Suppressor macrophage (primary cell): ENCODE data around the gene MAGI2.
"Not testable (repeated sequence)": the region's sequence is repeated elsewhere in the genome, so short reads cannot be mapped to it uniquely, and the experiment has no call there.

Experiments
- DNase-seq, 4 experiments: peaks; one replicate each; pipeline ENCODE4 v3.0.0-alpha.2; 2020 to 2022

The MAGI2 gene

GRCh38 chr7:79451580-79451979 lies 1.9 kb downstream of the MAGI2 start:
- DNase-seq: no peak

GRCh38 chr7:79442766-79443165 lies 10.7 kb downstream of the MAGI2 start:
- not testable (repeated sequence) for DNase-seq

GRCh38 chr7:79436378-79436777 lies 17.1 kb downstream of the MAGI2 start:
- DNase-seq: no peak

DNA sequence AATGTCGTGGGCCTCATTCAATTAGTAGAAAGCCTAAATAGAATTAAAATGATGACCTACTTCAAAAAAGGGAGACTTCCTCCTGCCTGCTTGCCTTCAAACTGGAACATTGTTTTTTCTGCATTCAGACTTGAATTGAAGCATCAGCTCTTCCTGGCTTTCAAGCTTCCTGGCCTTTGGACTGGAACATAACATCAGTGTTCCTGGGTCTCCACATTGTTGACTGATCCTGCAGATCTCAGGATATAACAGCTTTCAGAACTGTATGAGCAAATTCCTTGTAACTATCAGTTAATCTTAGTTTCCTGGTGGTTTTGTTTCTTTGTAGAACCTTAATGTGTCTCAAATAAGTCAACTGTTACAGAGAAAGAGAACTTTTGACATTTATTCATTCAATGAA lies 18.6 kb downstream of the MAGI2 start:
- no peak for DNase-seq

- no peak for DNase-seq
These were observed 19.4 kb downstream of the MAGI2 start for GRCh38 chr7:79434098-79434497.

GRCh38 chr7:79430391-79430790 lies 23.1 kb downstream of the MAGI2 start:
- no peak for DNase-seq

DNA sequence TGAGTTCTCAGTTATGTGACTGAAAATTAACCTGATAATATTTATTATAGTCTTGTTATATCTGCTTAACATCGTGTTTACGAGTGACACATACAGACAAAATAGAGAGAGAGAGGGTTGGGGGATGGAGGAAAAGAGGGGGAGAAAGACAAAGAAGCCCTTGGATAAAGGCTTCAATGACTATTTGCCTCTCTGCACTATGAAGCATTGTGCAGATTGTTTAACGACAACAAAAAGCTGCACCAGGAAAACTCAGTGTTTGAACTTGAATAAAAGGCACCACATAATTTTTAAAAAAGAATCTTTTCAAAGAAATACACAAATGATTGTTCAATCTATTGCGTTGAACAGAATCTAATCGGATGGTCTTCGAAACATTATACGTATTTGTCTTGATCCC lies 27.8 kb downstream of the MAGI2 start:
- no peak for DNase-seq

GRCh38 chr7:79421751-79422150 lies 31.7 kb downstream of the MAGI2 start:
- no peak for DNase-seq

DNA sequence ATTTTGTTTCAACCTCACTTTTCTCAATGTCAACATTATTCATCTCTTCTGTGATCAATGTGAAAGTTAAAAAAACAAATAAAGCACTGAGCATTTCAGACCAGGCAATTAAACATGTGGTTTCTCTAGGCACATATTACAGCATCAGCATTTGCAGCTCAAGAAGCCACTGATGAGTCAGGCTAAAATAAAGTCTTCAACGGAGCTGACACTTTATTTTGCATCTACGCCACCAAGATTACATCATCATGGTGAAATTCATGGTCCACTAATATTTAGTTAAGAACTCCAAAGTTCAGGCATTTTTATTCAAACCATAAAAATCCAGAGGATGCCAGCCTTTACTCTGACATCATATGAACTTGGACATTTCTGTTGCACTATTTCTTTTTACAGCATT lies 33.0 kb downstream of the MAGI2 start:
- DNase-seq: no peak

GRCh38 chr7:79414910-79415309 lies 38.6 kb downstream of the MAGI2 start:
- DNase-seq: no peak

DNA sequence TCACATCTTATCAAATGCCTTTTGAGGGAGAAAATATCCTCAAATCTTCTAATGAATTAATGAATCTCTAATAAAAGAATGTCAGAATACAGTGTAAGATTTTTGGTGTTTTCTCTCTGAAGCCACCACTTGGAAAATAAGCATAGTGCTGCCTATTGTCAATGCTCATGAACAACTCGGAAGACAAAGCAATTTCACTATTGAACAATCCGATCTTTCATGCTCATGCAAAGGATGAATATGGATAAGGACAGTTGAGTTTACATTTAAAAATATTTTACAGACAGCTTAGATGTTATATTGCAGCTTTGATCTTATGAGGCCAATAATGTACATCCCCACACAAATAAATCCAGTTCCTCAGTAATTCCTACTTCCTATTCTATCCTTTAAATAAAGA lies 40.6 kb downstream of the MAGI2 start:
- DNase-seq: no peak

- no peak for DNase-seq
These were observed 41.0 kb downstream of the MAGI2 start for GRCh38 chr7:79412438-79412837.

- DNase-seq: no peak
These were observed 43.1 kb downstream of the MAGI2 start for GRCh38 chr7:79410345-79410744.

DNA sequence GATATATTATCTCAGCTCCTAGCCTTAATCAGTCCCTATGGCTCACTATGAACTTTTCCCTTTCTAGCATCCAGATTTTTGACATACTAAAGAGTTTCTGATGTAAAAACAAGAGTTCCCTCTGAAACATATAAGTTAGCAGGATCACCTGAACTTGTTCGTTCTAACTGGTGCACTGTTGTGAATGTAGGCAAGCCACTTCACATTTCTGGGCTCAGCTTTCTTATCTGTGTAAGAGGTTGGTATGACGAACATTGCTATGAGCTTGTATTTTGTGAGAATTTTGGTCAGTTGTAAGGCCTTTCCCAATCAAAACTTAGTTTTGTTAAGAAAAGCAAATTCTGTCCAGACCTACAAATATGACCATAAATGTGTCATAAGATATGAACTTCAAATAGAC lies 46.1 kb downstream of the MAGI2 start:
- no peak for DNase-seq

GRCh38 chr7:79406371-79406770 lies 47.1 kb downstream of the MAGI2 start:
- DNase-seq: no peak

GRCh38 chr7:79405368-79405767 lies 48.1 kb downstream of the MAGI2 start:
- no peak for DNase-seq

DNA sequence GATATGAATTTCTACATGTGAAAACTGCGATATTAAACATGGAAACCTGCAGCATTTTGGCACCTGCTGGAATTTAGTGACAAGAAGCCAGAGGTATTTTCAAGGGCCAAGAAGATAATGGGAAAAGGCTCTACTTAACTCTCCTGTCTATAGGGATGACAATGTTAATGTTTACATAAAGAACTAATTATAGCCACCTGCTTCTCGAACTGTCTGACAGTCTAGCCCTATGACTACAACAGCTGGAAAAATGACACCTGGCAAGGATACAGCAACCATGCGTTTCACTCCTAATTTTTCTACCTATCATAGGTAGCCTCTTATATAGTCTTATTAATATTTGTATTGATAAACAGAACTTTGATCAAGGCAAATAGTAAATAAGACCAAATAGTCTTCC lies 49.6 kb downstream of the MAGI2 start:
- no peak for DNase-seq

GRCh38 chr7:79403451-79403850 lies 50.0 kb downstream of the MAGI2 start:
- no peak for DNase-seq

DNA sequence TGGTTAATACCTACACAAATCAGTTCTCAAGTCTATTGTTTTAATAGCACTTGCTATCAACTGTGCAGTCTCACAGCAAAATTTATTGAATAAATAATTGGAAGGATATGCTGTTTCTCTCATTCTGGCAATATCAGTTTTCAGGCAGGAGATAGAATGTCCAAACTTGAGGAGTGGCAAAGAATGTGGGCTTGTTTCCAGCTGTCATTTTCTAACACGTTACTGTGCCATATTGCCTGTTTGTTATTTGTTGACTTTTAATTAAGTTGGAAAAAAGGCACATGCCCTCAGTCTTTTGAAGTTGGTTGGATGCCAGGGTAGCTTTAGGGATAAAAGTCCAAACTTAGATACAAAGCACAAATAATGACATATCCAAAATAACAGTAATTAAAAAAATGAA lies 52.2 kb downstream of the MAGI2 start:
- no peak for DNase-seq

GRCh38 chr7:79400222-79400621 lies 53.2 kb downstream of the MAGI2 start:
- DNase-seq: no peak

- no peak for DNase-seq
These were observed 55.2 kb downstream of the MAGI2 start for GRCh38 chr7:79398138-79398749.

- DNase-seq: no peak
These were observed 66.6 kb downstream of the MAGI2 start for GRCh38 chr7:79386688-79387422.

DNA sequence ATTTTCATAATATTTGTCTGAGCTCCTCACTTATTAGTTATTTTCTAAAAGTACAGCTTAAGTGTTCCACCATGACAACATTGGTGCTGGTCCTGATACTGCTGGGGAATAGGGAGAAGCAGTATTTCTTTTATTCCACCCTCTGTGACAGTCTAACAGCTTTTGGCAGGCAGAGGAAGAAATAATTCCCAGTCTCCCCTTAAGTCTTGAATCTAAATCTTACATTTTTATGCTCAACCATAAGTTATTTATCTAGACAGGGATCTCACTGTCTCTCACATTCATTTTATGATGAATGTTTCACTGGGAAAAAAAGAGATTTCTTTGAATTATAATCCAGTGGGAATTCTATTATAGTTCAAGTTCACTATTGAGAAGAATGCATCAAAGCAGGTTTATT lies 71.5 kb downstream of the MAGI2 start:
- no peak for DNase-seq

- DNase-seq: no peak
These were observed 76.4 kb downstream of the MAGI2 start for GRCh38 chr7:79377097-79377496.
